NCI-H510A treated with DMSO at 0.1 percent for 48 hours (cell line): ENCODE results near the gene OTC.

ENCODE experiments used
- DNase-seq: peaks from one replicate; lab custom pipeline; 2025; lab: John Stamatoyannopoulos, UW

OTC gene

GRCh38 chrX:38352362-38352761, at the start of gene OTC:
OTC (plus strand) TSS chrX:38352604; CDS start chrX:38352697, 93 bp downstream.
- no peak for DNase-seq

- DNase-seq, result no peak
These were observed 48.4 kb upstream of the OTC start for GRCh38 chrX:38304010-38304409.

GRCh38 chrX:38305971-38306370, 46.4 kb upstream of the OTC start:
- no peak for DNase-seq

GRCh38 chrX:38311743-38312142, 40.7 kb upstream of the OTC start:
- DNase-seq, result no peak

- no peak for DNase-seq
These were observed 40.0 kb upstream of the OTC start for GRCh38 chrX:38312436-38312835.

GRCh38 chrX:38313190-38313589, 39.2 kb upstream of the OTC start:
- DNase-seq, result no peak

GRCh38 chrX:38315186-38315585, 37.2 kb upstream of the OTC start:
- DNase-seq, result no peak

GRCh38 chrX:38318196-38318595, 34.2 kb upstream of the OTC start:
- no peak for DNase-seq

- no peak for DNase-seq
These were observed 33.8 kb upstream of the OTC start for GRCh38 chrX:38318606-38319005.

- no peak for DNase-seq
These were observed 31.6 kb upstream of the OTC start for GRCh38 chrX:38320819-38321218.

GRCh38 chrX:38326086-38326485, 26.3 kb upstream of the OTC start:
- DNase-seq, result no peak

GRCh38 chrX:38327007-38327774, 25.2 kb upstream of the OTC start, which contains the start of gene RPGR:
RPGR (minus strand) TSS chrX:38327509; CDS start chrX:38327367, 142 bp downstream.
- peak; percentile 86 for DNase-seq

GRCh38 chrX:38327775-38328081, 24.7 kb upstream of the OTC start:
- DNase-seq, result no peak

- DNase-seq, result no peak
These were observed 19.9 kb upstream of the OTC start for GRCh38 chrX:38332505-38332904.

- DNase-seq, result no peak
These were observed 17.0 kb upstream of the OTC start for GRCh38 chrX:38335382-38335781.

- no peak for DNase-seq
These were observed 15.7 kb upstream of the OTC start for GRCh38 chrX:38336538-38337240.

GRCh38 chrX:38341442-38341841, 11.0 kb upstream of the OTC start:
- DNase-seq, result no peak

GRCh38 chrX:38342853-38343778, 9.3 kb upstream of the OTC start:
- DNase-seq, result no peak

GRCh38 chrX:38346150-38346549, 6.3 kb upstream of the OTC start:
- DNase-seq, result no peak

GRCh38 chrX:38347136-38347535, 5.3 kb upstream of the OTC start:
- DNase-seq, result no peak

GRCh38 chrX:38351346-38351745, 1.1 kb upstream of the OTC start:
- DNase-seq, result no peak

- no peak for DNase-seq
These were observed 4.0 kb downstream of the OTC start for GRCh38 chrX:38356401-38356800.
